Measurements from ENCODE around the gene CNOT2. TPM values are rescaled to one million over a fixed set of nuclear protein-coding genes. Genes with fewer than 3 reads are reported as not detected.

CNOT2 gene
- total and polyA plus RNA-seq, 2 donors (not counting 1 experiment from before 2014, with no cell fraction given): 65.0 to 120 TPM

DNA sequence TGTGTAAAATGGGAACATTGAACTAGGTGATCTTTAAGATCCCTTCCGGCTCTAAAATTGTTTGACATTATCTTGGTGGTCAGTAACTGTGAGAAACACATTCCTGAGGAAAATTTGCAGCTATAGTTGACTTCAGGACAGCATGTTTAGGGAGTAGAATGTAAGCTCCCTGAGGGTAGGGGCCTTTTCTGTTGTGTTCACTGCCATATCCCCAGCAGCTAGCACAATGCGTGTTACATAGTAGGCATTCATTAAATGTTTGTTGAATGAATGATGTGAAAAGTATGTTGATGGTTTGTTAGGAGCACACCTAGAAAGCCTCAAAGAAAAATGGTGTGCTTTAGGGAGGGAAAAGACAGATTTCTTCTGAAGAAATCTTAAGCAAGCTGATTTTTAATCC is 84.3 kb downstream of the CNOT2 start:
- POLR2A ChIA-PET: no interaction called here

GRCh38 chr12:70329728-70330127 is 86.5 kb downstream of the CNOT2 start:
- CTCF ChIA-PET: no interaction called here
- Histone ChIP-seq H3K4me1 (ENCODE audit: control insufficient read depth in 2 of 2, insufficient read depth in 2 of 2, low read length in 2 of 2) (no peaks in the 10 kb centered on the region), H3K4me3 (ENCODE audit: control extremely low read depth in 1 of 5, extremely low read depth in 1 of 5, insufficient read depth in 1 of 5, low read depth in 2 of 5, low read length in 4 of 5) (no peak overlapping the region), H3K79me2 (ENCODE audit: control insufficient read depth, insufficient read depth, low read length) (peaks cover under 1% of the 10 kb centered on the region), H4K20me1 (ENCODE audit: control insufficient read depth, insufficient read depth, low read length, poor library complexity, severe bottlenecking) (no peaks in the 10 kb centered on the region), H3K27ac (ENCODE audit: low read length in 2 of 2) (no peak overlapping the region), H3K9me3 (ENCODE audit: control extremely low read depth in 1 of 3, control insufficient read depth in 2 of 3, insufficient read depth in 1 of 3, low read length in 2 of 3) (no peaks in the 10 kb centered on the region), H3K9ac (ENCODE audit: low read length) (no peak overlapping the region), H3K36me3 (replicated peaks in 1 of 2; ENCODE audit: control extremely low read depth in 1 of 2, control insufficient read depth in 1 of 2, extremely low read depth in 1 of 2, insufficient read depth in 2 of 2, low read length in 1 of 2) (peaks cover 0 to 3% of the 10 kb centered on the region in 2 experiments), H2AFZ (ENCODE audit: insufficient read depth, low read depth, low read length, poor library complexity, severe bottlenecking) (no peak overlapping the region), H3K4me2 (replicated peaks; ENCODE audit: low read depth, low read length, poor library complexity, severe bottlenecking) (no peak overlapping the region), H3K27me3 (replicated peaks in 1 of 4; ENCODE audit: control extremely low read depth in 1 of 4, control insufficient read depth in 3 of 4, insufficient read depth in 4 of 4, low read length in 3 of 4) (no peaks in the 10 kb centered on the region)
- POLR2A ChIA-PET: no interaction called here
- Mint-ChIP-seq H3K27ac (no peak overlapping the region), H3K9me3 (ENCODE audit: insufficient read depth) (no peaks in the 10 kb centered on the region), H3K4me3 (no peak overlapping the region), H3K27me3 (no peaks in the 10 kb centered on the region), H3K4me1 (no peaks in the 10 kb centered on the region)
- no CpG with 5 or more reads among the region's 3 CpGs for WGBS (ENCODE audit: insufficient coverage)
- intact Hi-C loops (cut with micrococcal nuclease): no loop called here
- no peak for TF ChIP-seq CTCF (IDR thresholded peaks at IDR 0.05)
- no peak for TF ChIP-seq EZH2 (IDR thresholded peaks at IDR 0.05; ENCODE audit: borderline replicate concordance, insufficient read depth, low read depth, low read length, poor library complexity, severe bottlenecking)
- no peak for ATAC-seq (ENCODE audit: low read depth)
- DNase-seq: no peak

More for the DNA sequence above, 84.3 kb downstream of the CNOT2 start:
- no peak overlapping the region for H2AFZ ChIP-seq (ENCODE audit: insufficient read depth, low read depth, low read length, poor library complexity, severe bottlenecking)
- no peak overlapping the region for H3K4me3 ChIP-seq (ENCODE audit: control extremely low read depth in 1 of 5, extremely low read depth in 1 of 5, insufficient read depth in 1 of 5, low read depth in 2 of 5, low read length in 4 of 5)
- WGBS (ENCODE audit: insufficient coverage): 100% methylated on average over 2 of the region's 2 CpGs
- intact Hi-C loops (cut with micrococcal nuclease): loop anchor here (2.0 kb wide), 1 partner anchor 39 kb away; the partner anchor contains the start of gene KCNMB4
- no peaks in the 10 kb centered on the region for H3K9me3 Mint-ChIP-seq (ENCODE audit: insufficient read depth)
- CTCF ChIA-PET: no interaction called here
- ATAC-seq (ENCODE audit: low read depth): no peak
- no peaks in the 10 kb centered on the region for H3K27me3 ChIP-seq (replicated peaks in 1 of 4; ENCODE audit: control extremely low read depth in 1 of 4, control insufficient read depth in 3 of 4, insufficient read depth in 4 of 4, low read length in 3 of 4)
- peaks cover 8% of the 10 kb centered on the region for H3K79me2 ChIP-seq (ENCODE audit: control insufficient read depth, insufficient read depth, low read length)
- no peaks in the 10 kb centered on the region for H3K4me1 Mint-ChIP-seq
- no peak overlapping the region for H3K9ac ChIP-seq (ENCODE audit: low read length)
- H3K4me3 Mint-ChIP-seq: no peak overlapping the region
- no peak for DNase-seq
- no peaks in the 10 kb centered on the region for H4K20me1 ChIP-seq (ENCODE audit: control insufficient read depth, insufficient read depth, low read length, poor library complexity, severe bottlenecking)
- TF ChIP-seq EZH2 (IDR thresholded peaks at IDR 0.05; ENCODE audit: borderline replicate concordance, insufficient read depth, low read depth, low read length, poor library complexity, severe bottlenecking) (no peak), CTCF (IDR thresholded peaks at IDR 0.05) (no peak)
- no peaks in the 10 kb centered on the region for H3K4me1 ChIP-seq (ENCODE audit: control insufficient read depth in 2 of 2, insufficient read depth in 2 of 2, low read length in 2 of 2)
- H3K9me3 ChIP-seq (ENCODE audit: control extremely low read depth in 1 of 3, control insufficient read depth in 2 of 3, insufficient read depth in 1 of 3, low read length in 2 of 3): no peaks in the 10 kb centered on the region
- no peaks in the 10 kb centered on the region for H3K27me3 Mint-ChIP-seq
- H3K27ac Mint-ChIP-seq: no peak overlapping the region
- peaks cover 6 to 14% of the 10 kb centered on the region in 2 experiments for H3K36me3 ChIP-seq (replicated peaks in 1 of 2; ENCODE audit: control extremely low read depth in 1 of 2, control insufficient read depth in 1 of 2, extremely low read depth in 1 of 2, insufficient read depth in 2 of 2, low read length in 1 of 2)
- no peak overlapping the region for H3K27ac ChIP-seq (ENCODE audit: low read length in 2 of 2)
- H3K4me2 ChIP-seq (replicated peaks; ENCODE audit: low read depth, low read length, poor library complexity, severe bottlenecking): no peak overlapping the region

Measured in B cell (primary cell).